ENCODE measurements around the gene ACER3. TPM values are rescaled to one million over a fixed set of nuclear protein-coding genes. Genes with fewer than 3 reads are reported as not detected.
"Not testable (repeated sequence)": the region's sequence is repeated elsewhere in the genome, so short reads cannot be mapped to it uniquely, and the experiment has no call there.

Gene ACER3
- total RNA-seq, 1 donor from 2014 or later, result 12.4 TPM

DNA sequence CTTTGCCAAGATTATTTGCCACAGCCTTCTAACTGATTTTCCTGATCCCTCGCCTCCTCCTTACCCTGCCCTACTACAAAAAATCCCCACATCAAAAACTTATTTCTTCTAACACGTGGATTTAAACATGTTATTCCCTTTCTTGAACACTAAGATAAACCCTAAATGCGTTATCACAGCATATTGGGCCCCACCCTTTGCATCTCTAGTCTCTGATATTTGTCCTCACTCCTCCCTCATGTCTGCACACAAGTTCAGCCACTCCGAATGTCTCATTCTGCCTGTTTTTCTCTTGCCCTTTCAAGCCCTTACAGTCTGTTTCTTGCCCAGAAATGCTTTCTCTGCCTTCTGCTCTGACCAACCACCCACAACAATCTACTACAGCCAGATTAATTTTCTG is 10.6 kb upstream of the ACER3 start:
- TF ChIP-seq, protein P1, sequence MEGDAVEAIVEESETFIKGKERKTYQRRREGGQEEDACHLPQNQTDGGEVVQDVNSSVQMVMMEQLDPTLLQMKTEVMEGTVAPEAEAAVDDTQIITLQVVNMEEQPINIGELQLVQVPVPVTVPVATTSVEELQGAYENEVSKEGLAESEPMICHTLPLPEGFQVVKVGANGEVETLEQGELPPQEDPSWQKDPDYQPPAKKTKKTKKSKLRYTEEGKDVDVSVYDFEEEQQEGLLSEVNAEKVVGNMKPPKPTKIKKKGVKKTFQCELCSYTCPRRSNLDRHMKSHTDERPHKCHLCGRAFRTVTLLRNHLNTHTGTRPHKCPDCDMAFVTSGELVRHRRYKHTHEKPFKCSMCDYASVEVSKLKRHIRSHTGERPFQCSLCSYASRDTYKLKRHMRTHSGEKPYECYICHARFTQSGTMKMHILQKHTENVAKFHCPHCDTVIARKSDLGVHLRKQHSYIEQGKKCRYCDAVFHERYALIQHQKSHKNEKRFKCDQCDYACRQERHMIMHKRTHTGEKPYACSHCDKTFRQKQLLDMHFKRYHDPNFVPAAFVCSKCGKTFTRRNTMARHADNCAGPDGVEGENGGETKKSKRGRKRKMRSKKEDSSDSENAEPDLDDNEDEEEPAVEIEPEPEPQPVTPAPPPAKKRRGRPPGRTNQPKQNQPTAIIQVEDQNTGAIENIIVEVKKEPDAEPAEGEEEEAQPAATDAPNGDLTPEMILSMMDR (IDR thresholded peaks at IDR 0.05; ENCODE audit: insufficient read depth, low read length, severe bottlenecking), result no peak
- Histone ChIP-seq H3K4me3 (ENCODE audit: low read depth, low read length) (no peak overlapping the region), H3K27me3 (ENCODE audit: control insufficient read depth, insufficient read depth, low read length) (no peaks in the 10 kb centered on the region), H3K36me3 (ENCODE audit: control insufficient read depth, insufficient read depth, low read length) (no peaks in the 10 kb centered on the region)
- FAIRE-seq (peak; percentile 18), DNase-seq (ENCODE audit: low read depth) (no peak)

DNA sequence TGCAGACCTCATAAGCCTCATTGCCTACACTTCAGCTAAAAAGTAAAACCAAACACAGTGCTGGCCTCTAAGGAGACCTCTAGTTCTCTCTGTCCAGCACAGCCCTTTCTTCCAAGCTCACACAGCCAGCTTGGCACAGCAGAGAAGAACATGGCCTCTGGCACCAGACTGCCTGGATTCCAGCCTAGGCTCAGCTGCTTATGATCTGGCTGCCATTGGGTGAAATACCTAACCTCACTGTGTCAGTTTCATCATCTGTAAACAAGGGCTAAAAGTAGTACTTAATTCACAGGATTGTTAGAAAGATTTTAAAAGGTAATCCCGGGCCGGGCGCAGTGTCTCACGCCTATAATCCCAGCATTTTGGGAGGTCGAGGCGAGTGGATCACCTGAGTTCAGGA is 9.9 kb upstream of the ACER3 start:
- H3K36me3 ChIP-seq (ENCODE audit: control insufficient read depth, insufficient read depth, low read length), result no peaks in the 10 kb centered on the region
- TF ChIP-seq, protein P1 (IDR thresholded peaks at IDR 0.05; ENCODE audit: insufficient read depth, low read length, severe bottlenecking), result no peak
- FAIRE-seq (peak; percentile 66), DNase-seq (ENCODE audit: low read depth) (no peak)
- H3K27me3 ChIP-seq (ENCODE audit: control insufficient read depth, insufficient read depth, low read length), result no peaks in the 10 kb centered on the region
- H3K4me3 ChIP-seq (ENCODE audit: low read depth, low read length), result no peak overlapping the region

DNA sequence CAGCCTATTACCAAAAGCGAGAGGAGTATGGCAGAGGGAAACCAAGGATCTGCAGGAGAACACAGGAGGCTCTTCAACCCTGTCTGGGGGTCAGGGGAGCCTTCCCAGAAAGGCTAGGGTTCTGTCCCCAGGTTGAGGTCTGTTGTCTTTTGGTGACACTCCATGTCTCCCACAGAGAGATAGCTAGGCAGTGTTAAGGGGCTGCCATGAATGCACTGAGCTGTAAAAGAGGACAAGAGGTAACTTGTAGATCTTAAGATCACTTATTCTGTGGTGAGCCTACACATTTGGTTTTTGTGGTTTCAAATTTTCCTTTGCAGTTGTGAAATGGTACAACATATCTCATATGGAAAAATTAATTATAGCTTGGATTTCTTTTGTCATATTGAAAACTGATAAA is 6.0 kb upstream of the ACER3 start:
- no peak for FAIRE-seq

DNA sequence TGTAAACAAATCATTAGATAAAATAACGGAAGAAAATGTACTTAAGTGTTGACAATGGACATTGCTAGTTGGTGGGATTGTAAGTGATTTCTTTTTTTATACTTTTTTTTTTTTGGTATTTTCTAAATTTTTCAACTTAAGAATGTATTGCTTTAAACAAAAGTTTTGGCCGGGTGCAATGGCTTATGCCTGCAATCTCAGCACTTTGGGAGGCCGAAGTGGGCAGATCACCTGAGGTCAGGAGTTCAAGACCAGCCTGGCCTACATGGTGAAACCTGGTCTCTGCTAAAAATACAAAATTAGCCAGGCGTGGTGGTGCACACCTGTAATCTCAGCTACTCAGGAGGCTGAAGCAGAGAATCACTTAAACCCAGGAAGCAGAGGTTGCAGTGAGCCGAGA is 5.0 kb upstream of the ACER3 start:
- not testable (repeated sequence) for H3K4me3 ChIP-seq (ENCODE audit: low read depth, low read length); FAIRE-seq; H3K27me3 ChIP-seq (ENCODE audit: control insufficient read depth, insufficient read depth, low read length); DNase-seq (ENCODE audit: low read depth); H3K36me3 ChIP-seq (ENCODE audit: control insufficient read depth, insufficient read depth, low read length)

More for the DNA sequence above, 6.0 kb upstream of the ACER3 start:
- Histone ChIP-seq H3K27me3 (ENCODE audit: control insufficient read depth, insufficient read depth, low read length) (no peaks in the 10 kb centered on the region), H3K36me3 (ENCODE audit: control insufficient read depth, insufficient read depth, low read length) (no peaks in the 10 kb centered on the region), H3K4me3 (ENCODE audit: low read depth, low read length) (no peak overlapping the region)
- no peak for DNase-seq (ENCODE audit: low read depth)
- TF ChIP-seq, protein P1 (IDR thresholded peaks at IDR 0.05; ENCODE audit: insufficient read depth, low read length, severe bottlenecking), result no peak

DNA sequence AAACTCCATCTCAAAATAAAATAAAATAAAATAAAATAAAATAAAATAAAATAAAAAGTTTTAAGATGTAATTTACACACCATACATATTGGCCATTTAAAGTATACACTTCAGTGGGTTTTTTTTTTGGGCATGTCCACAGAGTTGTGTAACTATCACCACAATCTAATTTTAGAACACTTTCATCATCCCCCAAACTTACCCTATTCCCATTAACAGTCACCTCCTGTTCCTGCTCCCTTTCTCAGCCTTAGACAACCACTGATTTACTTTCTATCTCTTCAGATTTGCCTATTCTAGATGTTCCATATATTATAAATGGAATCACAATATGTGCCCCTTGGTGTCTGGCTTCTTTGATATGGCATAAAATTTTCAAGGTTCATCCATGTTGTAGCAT is 4.6 kb upstream of the ACER3 start:
- TF ChIP-seq, protein P1 (IDR thresholded peaks at IDR 0.05; ENCODE audit: insufficient read depth, low read length, severe bottlenecking), result no peak
- FAIRE-seq, result no peak
- no peak overlapping the region for H3K4me3 ChIP-seq (ENCODE audit: low read depth, low read length)
- H3K36me3 ChIP-seq (ENCODE audit: control insufficient read depth, insufficient read depth, low read length), result no peaks in the 10 kb centered on the region
- DNase-seq (ENCODE audit: low read depth), result no peak
- no peaks in the 10 kb centered on the region for H3K27me3 ChIP-seq (ENCODE audit: control insufficient read depth, insufficient read depth, low read length)

DNA sequence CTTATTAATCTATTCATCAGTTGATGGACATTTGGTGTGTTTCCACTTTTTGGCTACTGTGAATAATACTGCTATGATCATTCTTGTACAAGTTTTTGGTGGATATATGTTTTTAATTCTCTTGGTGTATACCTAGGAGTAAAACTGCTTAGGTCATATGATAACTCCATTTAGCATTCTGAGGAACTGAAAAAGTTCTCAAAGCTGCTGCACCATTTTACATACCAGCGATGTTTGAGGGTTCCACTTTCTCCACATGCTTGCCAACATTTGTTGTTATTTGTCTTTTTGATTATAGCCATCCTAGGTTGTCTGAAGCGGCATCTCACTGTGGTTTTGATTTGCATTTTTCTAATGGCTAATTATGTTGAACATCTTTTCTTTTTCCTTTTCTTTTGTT is 4.1 kb upstream of the ACER3 start:
- Histone ChIP-seq H3K27me3 (ENCODE audit: control insufficient read depth, insufficient read depth, low read length) (no peaks in the 10 kb centered on the region), H3K4me3 (ENCODE audit: low read depth, low read length) (no peak overlapping the region), H3K36me3 (ENCODE audit: control insufficient read depth, insufficient read depth, low read length) (no peaks in the 10 kb centered on the region)
- DNase-seq (ENCODE audit: low read depth) (no peak), FAIRE-seq (no peak)
- TF ChIP-seq, protein P1 (IDR thresholded peaks at IDR 0.05; ENCODE audit: insufficient read depth, low read length, severe bottlenecking), result no peak

Data from bronchial epithelial cell (primary cell).